GM12878 (cell line): ENCODE data around the gene MYOZ2. TPM values are rescaled to one million over a fixed set of nuclear protein-coding genes. Genes with fewer than 3 reads are reported as not detected.

ENCODE experiments used
- ATAC-seq: fragments of 200-7000 bp; cut with Tn5 transposase; 3 replicates; pipeline ENCODE4 v1.9.1; 2020; ENCODE audit warnings: mild to moderate bottlenecking, moderate library complexity
- BruUV-seq: library from RNA; stranded (reverse); fragments of 400-500 nt; replicated peaks from 2 replicates; lab custom pipeline; 2021; lab: Mats Ljungman, UMichigan
- CTCF ChIA-PET: fragments of 300-600 bp; sonication (Branson Sonifier 250); formaldehyde crosslinking; extraction: SDS; loops from one replicate; lab custom pipeline; 2021; ENCODE audit warnings: inconsistent platforms; lab: Yijun Ruan, JAX
- POLR2A ChIA-PET: fragments of 350-600 bp; formaldehyde crosslinking; extraction: SDS; loops from one replicate; lab custom pipeline; 2021; ENCODE audit warnings: inconsistent platforms; lab: Charles Lee
- RAD21 ChIA-PET: fragments of 300-600 bp; sonication (Branson Sonifier 250); formaldehyde crosslinking; loops from one replicate; lab custom pipeline; 2023; ENCODE audit warnings: antibody characterized with exemption; ENCODE audit not compliant: unreplicated experiment; lab: Charles Lee
- SMC1A ChIA-PET: fragments of 300-600 bp; sonication (Branson Sonifier 250); formaldehyde crosslinking; loops from one replicate; lab custom pipeline; 2023; ENCODE audit not compliant: unreplicated experiment, uncharacterized antibody; lab: Charles Lee
- DNase-seq: peaks from one replicate; pipeline ENCODE4 v3.0.0-alpha.2; 2011; ENCODE audit warnings: low read depth, low spot score
- FAIRE-seq: peaks from 3 replicates; lab custom pipeline; 2011; peaks lifted over from hg19 to GRCh38; lab: Jason Lieb, UNC
- H2AFZ ChIP-seq: 2 replicates; pipeline ENCODE4 v1.6.0; 2011; ENCODE audit warnings: low read depth, low read length, control low read depth; ENCODE audit not compliant: control insufficient read depth
- H3K27ac ChIP-seq: 2 replicates; pipeline ENCODE4 v1.5.1; 2011; ENCODE audit warnings: control low read depth; ENCODE audit not compliant: control insufficient read depth, insufficient read depth
- H3K27me3 ChIP-seq, 2 experiments: replicated peaks in 1 of 2; 2 replicates each; pipeline versions ENCODE4 v1.6.0 to v1.6.1; 2011; ENCODE audit warnings: low read length in 1 of 2; ENCODE audit not compliant: control insufficient read depth in 2 of 2, insufficient read depth in 2 of 2
- H3K36me3 ChIP-seq, 2 experiments: 2 replicates each; pipeline ENCODE4 v1.5.1; 2011; ENCODE audit warnings: low read length in 1 of 2; ENCODE audit not compliant: control insufficient read depth in 2 of 2, insufficient read depth in 2 of 2
- H3K4me1 ChIP-seq: 2 replicates; pipeline ENCODE4 v1.6.1; 2011; ENCODE audit warnings: mild to moderate bottlenecking, low read length, moderate library complexity, mixed read lengths; ENCODE audit not compliant: control insufficient read depth, insufficient read depth
- H3K4me2 ChIP-seq: 2 replicates; pipeline ENCODE4 v1.6.0; 2011; ENCODE audit warnings: control low read depth; ENCODE audit not compliant: control insufficient read depth, insufficient read depth
- H3K4me3 ChIP-seq: fragments of 200-600 bp; sonication (generic); 2 replicates; pipeline ENCODE4 v1.5.1; 2016
- H3K79me2 ChIP-seq: 2 replicates; pipeline ENCODE4 v1.6.0; 2011; ENCODE audit warnings: low read length; ENCODE audit not compliant: control insufficient read depth, insufficient read depth
- H3K9ac ChIP-seq: 2 replicates; pipeline ENCODE4 v1.8.0; 2011; ENCODE audit warnings: low read length, control low read depth, mixed read lengths; ENCODE audit not compliant: control insufficient read depth, insufficient read depth
- H3K9me3 ChIP-seq: replicated peaks from 3 replicates; pipeline ENCODE4 v1.5.1; 2011; ENCODE audit warnings: mild to moderate bottlenecking, low read length; ENCODE audit not compliant: control insufficient read depth, insufficient read depth
- H4K20me1 ChIP-seq: 2 replicates; pipeline ENCODE4 v1.6.0; 2011; ENCODE audit not compliant: control insufficient read depth, insufficient read depth
- CBX5 ChIP-seq: sonication (generic); IDR thresholded peaks from 2 replicates; pipeline ENCODE4 v1.6.1; 2016; ENCODE audit warnings: low read depth, moderate library complexity, mild to moderate bottlenecking, inconsistent platforms
- ESRRA ChIP-seq: IDR thresholded peaks from 2 replicates; pipeline ENCODE4 v1.6.1; 2012; ENCODE audit warnings: mild to moderate bottlenecking, low read length, improper control_type of control experiment
- JUND ChIP-seq: IDR thresholded peaks from 2 replicates; pipeline ENCODE4 v1.6.1; 2012; ENCODE audit warnings: low read depth, mild to moderate bottlenecking, low read length, improper control_type of control experiment, moderate library complexity
- KDM1A ChIP-seq: fragments of 200-600 bp; sonication (generic); IDR thresholded peaks from 2 replicates; pipeline ENCODE4 v1.6.1; 2016; ENCODE audit warnings: borderline replicate concordance
- MEF2A ChIP-seq: IDR thresholded peaks from 2 replicates; pipeline ENCODE4 v1.6.1; 2011; ENCODE audit warnings: low read depth, mild to moderate bottlenecking, low read length, moderate library complexity; ENCODE audit not compliant: insufficient read depth
- MTA3 ChIP-seq: IDR thresholded peaks from 2 replicates; pipeline ENCODE4 v1.6.1; 2012; ENCODE audit warnings: low read length, inconsistent platforms, borderline replicate concordance
- SREBF2 ChIP-seq: IDR thresholded peaks from 2 replicates; pipeline ENCODE4 v1.6.1; 2012; ENCODE audit warnings: mild to moderate bottlenecking, low read length
- STAT3 ChIP-seq: IDR thresholded peaks from 2 replicates; pipeline ENCODE4 v1.6.1; 2011; ENCODE audit warnings: low read depth, low read length, improper control_type of control experiment
- TAF1 ChIP-seq: IDR thresholded peaks from 2 replicates; pipeline ENCODE4 v1.6.1; 2011; ENCODE audit warnings: mild to moderate bottlenecking, low read depth, low read length, borderline replicate concordance
- WGBS: methylation state at CpG from one replicate; pipeline ENCODE4 v1.1.6; 2016; ENCODE audit warnings: low lambda C conversion rate; ENCODE audit not compliant: insufficient replicate concordance, insufficient coverage; ENCODE audit errors: missing lambda C conversion rate; 5-methylcytosine and 5-hydroxymethylcytosine counted together
- in situ Hi-C: fragments of 300-500 bp; cut with MboI; formaldehyde crosslinking; loops from 9 replicates; pipeline ENCODE4 v1.14.3; 2018; ENCODE audit warnings: mixed read lengths
- intact Hi-C: fragments of 100-400 bp; cut with micrococcal nuclease; formaldehyde crosslinking; loops from one replicate; pipeline ENCODE4 v1.14.2; 2022; ENCODE audit not compliant: unreplicated experiment
- polyA plus RNA-seq, 11 experiments: library from polyadenylated mRNA; depleted of rRNA in 4 of 11; unstranded in 6 of 11; stranded (reverse) in 5 of 11; fragments of >200 nt; fragmentation: Nextera tagmentation in 4 of 11; fragmentation: Illumina TruSeq in 1 of 11; extraction: Ambion mirVana in 4 of 11; extraction: Trizol in 1 of 11; gene quantifications; 1 replicate in 1 of 11; 2 replicates in 10 of 11; pipeline versions ENCODE4 v1.2.1 to v1.2.3, GENCODE V29; 2011 to 2016; ENCODE audit warnings: inconsistent platforms in 2 of 11, missing spikeins in 2 of 11, low read depth in 1 of 11
- total RNA-seq, 4 experiments: library from RNA; depleted of rRNA in 3 of 4; stranded (reverse); fragments of >200 nt in 3 of 4; fragmentation: Illumina TruSeq in 1 of 4; extraction: Trizol in 1 of 4; gene quantifications; 2 replicates each; pipeline versions ENCODE4 v1.2.1 to v1.2.3, GENCODE V29; 2013 to 2021
- TF ChIP-seq, protein P1 (sequence below): IDR thresholded peaks from 2 replicates; pipeline ENCODE4 v1.6.1; 2012; ENCODE audit warnings: mild to moderate bottlenecking, low read depth, low read length
- TF ChIP-seq, protein P2 (sequence below): IDR thresholded peaks from 2 replicates; pipeline ENCODE4 v1.6.1; 2011; ENCODE audit warnings: low read depth, low read length, improper control_type of control experiment, borderline replicate concordance

MYOZ2 gene
- total and polyA plus RNA-seq, 10 of the 15 experiments (the other 5 are each of a cell fraction or from before 2014, with no cell fraction given), result not detected

DNA sequence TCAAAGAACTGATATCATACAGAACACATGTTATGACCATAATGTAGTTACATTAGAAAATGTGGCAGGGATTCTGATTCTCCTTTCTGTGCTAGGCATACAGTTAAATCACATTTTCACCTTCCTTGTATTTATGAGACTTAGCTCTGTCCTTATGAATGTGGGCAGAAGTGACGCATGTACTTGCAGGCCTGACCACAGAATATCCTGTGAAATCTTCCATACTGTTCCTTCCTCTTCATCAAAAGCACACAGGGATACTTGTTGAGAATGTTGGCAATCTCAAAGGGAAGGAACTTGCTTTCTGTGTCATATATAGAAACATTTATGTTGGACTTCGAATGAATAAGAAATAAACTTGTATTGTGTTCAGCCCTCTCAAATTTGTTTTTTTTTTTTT, 17.2 kb upstream of the MYOZ2 start:
- H3K4me1 ChIP-seq, result no peaks in the 10 kb centered on the region
- H3K27me3 ChIP-seq, result no peaks in the 10 kb centered on the region
- no peak for TF ChIP-seq KDM1A
- no peak for TF ChIP-seq JUND
- TF ChIP-seq SREBF2, result no peak
- no peak for TF ChIP-seq CBX5
- no peak for TF ChIP-seq MEF2A
- TF ChIP-seq STAT3, result no peak
- no peak for TF ChIP-seq MTA3
- no peak for TF ChIP-seq ESRRA
- no peak for TF ChIP-seq TAF1
- TF ChIP-seq, protein P1, sequence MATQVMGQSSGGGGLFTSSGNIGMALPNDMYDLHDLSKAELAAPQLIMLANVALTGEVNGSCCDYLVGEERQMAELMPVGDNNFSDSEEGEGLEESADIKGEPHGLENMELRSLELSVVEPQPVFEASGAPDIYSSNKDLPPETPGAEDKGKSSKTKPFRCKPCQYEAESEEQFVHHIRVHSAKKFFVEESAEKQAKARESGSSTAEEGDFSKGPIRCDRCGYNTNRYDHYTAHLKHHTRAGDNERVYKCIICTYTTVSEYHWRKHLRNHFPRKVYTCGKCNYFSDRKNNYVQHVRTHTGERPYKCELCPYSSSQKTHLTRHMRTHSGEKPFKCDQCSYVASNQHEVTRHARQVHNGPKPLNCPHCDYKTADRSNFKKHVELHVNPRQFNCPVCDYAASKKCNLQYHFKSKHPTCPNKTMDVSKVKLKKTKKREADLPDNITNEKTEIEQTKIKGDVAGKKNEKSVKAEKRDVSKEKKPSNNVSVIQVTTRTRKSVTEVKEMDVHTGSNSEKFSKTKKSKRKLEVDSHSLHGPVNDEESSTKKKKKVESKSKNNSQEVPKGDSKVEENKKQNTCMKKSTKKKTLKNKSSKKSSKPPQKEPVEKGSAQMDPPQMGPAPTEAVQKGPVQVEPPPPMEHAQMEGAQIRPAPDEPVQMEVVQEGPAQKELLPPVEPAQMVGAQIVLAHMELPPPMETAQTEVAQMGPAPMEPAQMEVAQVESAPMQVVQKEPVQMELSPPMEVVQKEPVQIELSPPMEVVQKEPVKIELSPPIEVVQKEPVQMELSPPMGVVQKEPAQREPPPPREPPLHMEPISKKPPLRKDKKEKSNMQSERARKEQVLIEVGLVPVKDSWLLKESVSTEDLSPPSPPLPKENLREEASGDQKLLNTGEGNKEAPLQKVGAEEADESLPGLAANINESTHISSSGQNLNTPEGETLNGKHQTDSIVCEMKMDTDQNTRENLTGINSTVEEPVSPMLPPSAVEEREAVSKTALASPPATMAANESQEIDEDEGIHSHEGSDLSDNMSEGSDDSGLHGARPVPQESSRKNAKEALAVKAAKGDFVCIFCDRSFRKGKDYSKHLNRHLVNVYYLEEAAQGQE, result no peak
- TF ChIP-seq, protein P2, sequence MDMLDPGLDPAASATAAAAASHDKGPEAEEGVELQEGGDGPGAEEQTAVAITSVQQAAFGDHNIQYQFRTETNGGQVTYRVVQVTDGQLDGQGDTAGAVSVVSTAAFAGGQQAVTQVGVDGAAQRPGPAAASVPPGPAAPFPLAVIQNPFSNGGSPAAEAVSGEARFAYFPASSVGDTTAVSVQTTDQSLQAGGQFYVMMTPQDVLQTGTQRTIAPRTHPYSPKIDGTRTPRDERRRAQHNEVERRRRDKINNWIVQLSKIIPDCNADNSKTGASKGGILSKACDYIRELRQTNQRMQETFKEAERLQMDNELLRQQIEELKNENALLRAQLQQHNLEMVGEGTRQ, result no peak
- no TSS peak for BruUV-seq
- no peak for FAIRE-seq
- H3K9ac ChIP-seq, result no peak overlapping the region
- intact Hi-C loops (no loop called here), in situ Hi-C loops (no loop called here)
- H3K4me3 ChIP-seq, result no peak overlapping the region
- WGBS, result 20% methylated on average over 2 of the region's 2 CpGs
- RAD21 ChIA-PET, result interaction anchor here (0.6 kb wide), 1 partner anchor 19 kb away, joined by 3 read pairs; no protein-coding TSS in a partner anchor
- no peak overlapping the region for H3K27ac ChIP-seq
- no peaks in the 10 kb centered on the region for H3K9me3 ChIP-seq
- SMC1A ChIA-PET, result interaction anchor here (1.2 kb wide), 1 partner anchor 17 kb away, joined by 3 read pairs; the partner anchor contains the start of gene MYOZ2
- H3K36me3 ChIP-seq, result no peaks in the 10 kb centered on the region
- no peak overlapping the region for H2AFZ ChIP-seq
- POLR2A ChIA-PET, result no interaction called here
- ATAC-seq, result no peak
- no peak for DNase-seq
- H3K79me2 ChIP-seq, result no peaks in the 10 kb centered on the region
- CTCF ChIA-PET, result interaction anchor here (1.2 kb wide), 1 partner anchor 81 kb away, joined by 3 read pairs; no protein-coding TSS in a partner anchor
- no peaks in the 10 kb centered on the region for H4K20me1 ChIP-seq
- H3K4me2 ChIP-seq, result no peak overlapping the region
